Uterus (tissue), 2 donors: Measurements from ENCODE around the gene STXBP5.

Experiments
- POLR2A ChIP-seq, 2 donors: fragments of 450-650 bp; IDR thresholded peaks; one replicate each; pipeline ENCODE4 v1.6.1; 2016; ENCODE audit warnings: antibody characterized with exemption in 2 of 2, mild to moderate bottlenecking in 1 of 2, moderate library complexity in 1 of 2
- TF ChIP-seq, protein P1 (sequence below), 4 experiments: fragments of 200-600 bp in 2 of 4; fragments of 450-650 bp in 2 of 4; sonication (generic) in 2 of 4; IDR thresholded peaks; one replicate each; pipeline ENCODE4 v1.5.1; 2016 to 2019; ENCODE audit warnings: antibody characterized with exemption in 4 of 4, mild to moderate bottlenecking in 2 of 4, moderate library complexity in 1 of 4

DNA sequence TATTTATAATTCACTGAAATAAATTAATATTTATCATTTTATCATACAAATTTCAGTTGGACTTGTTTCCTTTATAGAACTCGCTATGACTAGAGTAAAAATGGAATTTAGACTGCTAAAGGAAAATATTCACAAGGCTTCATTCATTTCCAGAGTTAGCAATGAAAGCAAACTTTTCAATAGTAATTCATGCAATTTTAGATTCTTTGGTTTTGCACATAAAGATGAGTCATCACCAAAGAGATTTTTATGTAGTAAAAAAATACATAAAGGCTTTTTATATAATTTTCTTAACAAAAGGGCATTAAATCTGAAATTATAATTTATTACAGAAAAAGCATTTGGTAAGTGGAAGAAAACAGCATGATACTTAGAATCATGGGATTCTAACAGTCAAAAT lies 37.2 kb upstream of the STXBP5 start:
- TF ChIP-seq POLR2A (IDR thresholded peaks at IDR 0.05): no peak
- TF ChIP-seq, protein P1, sequence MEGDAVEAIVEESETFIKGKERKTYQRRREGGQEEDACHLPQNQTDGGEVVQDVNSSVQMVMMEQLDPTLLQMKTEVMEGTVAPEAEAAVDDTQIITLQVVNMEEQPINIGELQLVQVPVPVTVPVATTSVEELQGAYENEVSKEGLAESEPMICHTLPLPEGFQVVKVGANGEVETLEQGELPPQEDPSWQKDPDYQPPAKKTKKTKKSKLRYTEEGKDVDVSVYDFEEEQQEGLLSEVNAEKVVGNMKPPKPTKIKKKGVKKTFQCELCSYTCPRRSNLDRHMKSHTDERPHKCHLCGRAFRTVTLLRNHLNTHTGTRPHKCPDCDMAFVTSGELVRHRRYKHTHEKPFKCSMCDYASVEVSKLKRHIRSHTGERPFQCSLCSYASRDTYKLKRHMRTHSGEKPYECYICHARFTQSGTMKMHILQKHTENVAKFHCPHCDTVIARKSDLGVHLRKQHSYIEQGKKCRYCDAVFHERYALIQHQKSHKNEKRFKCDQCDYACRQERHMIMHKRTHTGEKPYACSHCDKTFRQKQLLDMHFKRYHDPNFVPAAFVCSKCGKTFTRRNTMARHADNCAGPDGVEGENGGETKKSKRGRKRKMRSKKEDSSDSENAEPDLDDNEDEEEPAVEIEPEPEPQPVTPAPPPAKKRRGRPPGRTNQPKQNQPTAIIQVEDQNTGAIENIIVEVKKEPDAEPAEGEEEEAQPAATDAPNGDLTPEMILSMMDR (IDR thresholded peaks at IDR 0.05): no peak
